Central memory CD4-positive, alpha-beta T cell (primary cell): ENCODE measurements around the gene PRSS33.

Source experiments
- DNase-seq: peaks from one replicate; pipeline ENCODE4 v3.0.0; 2022

Gene PRSS33

GRCh38 chr16:2820836-2821486 is 33.6 kb upstream of the PRSS33 start:
- DNase-seq, result no peak

- DNase-seq, result no peak
Measured at GRCh38 chr16:2819939-2820835, 32.8 kb upstream of the PRSS33 start.

GRCh38 chr16:2819179-2819938 is 32.0 kb upstream of the PRSS33 start:
- DNase-seq, result no peak

- no peak for DNase-seq
Measured at GRCh38 chr16:2818272-2818876, 31.0 kb upstream of the PRSS33 start.

GRCh38 chr16:2817340-2818271 is 30.2 kb upstream of the PRSS33 start:
- DNase-seq, result no peak

GRCh38 chr16:2816751-2817339 is 29.5 kb upstream of the PRSS33 start, which contains the start of gene PRSS21:
PRSS21 (plus strand) TSS chr16:2817237; CDS start chr16:2817269, 32 bp downstream.
- DNase-seq, result peak; percentile 37

- no peak for DNase-seq
Measured at GRCh38 chr16:2815299-2815771, 28.0 kb upstream of the PRSS33 start.

GRCh38 chr16:2814551-2815298 is 27.4 kb upstream of the PRSS33 start:
- no peak for DNase-seq

- DNase-seq, result no peak
Measured at GRCh38 chr16:2813771-2814221, 26.4 kb upstream of the PRSS33 start.

GRCh38 chr16:2811703-2812471 is 24.5 kb upstream of the PRSS33 start:
- DNase-seq, result no peak

- no peak for DNase-seq
Measured at GRCh38 chr16:2810651-2811050, 23.3 kb upstream of the PRSS33 start.

- DNase-seq, result no peak
Measured at GRCh38 chr16:2809149-2809760, 21.9 kb upstream of the PRSS33 start.

GRCh38 chr16:2808181-2808580 is 20.8 kb upstream of the PRSS33 start:
- no peak for DNase-seq

- no peak for DNase-seq
Measured at GRCh38 chr16:2806286-2806685, 18.9 kb upstream of the PRSS33 start.

GRCh38 chr16:2804728-2805127 is 17.4 kb upstream of the PRSS33 start:
- no peak for DNase-seq

- DNase-seq, result no peak
Measured at GRCh38 chr16:2803545-2804195, 16.3 kb upstream of the PRSS33 start.

- no peak for DNase-seq
Measured at GRCh38 chr16:2799859-2800226, 12.5 kb upstream of the PRSS33 start.

- no peak for DNase-seq
Measured at GRCh38 chr16:2799205-2799858, 12.0 kb upstream of the PRSS33 start.
